Esophagus muscularis mucosa (tissue), 4 donors: ENCODE data around the gene NEDD8. TPM values are rescaled to one million over a fixed set of nuclear protein-coding genes. Genes with fewer than 3 reads are reported as not detected.

Experiments
- DNase-seq: peaks from one replicate; pipeline ENCODE4 v3.0.0-alpha.2; 2017; ENCODE audit errors: extremely low spot score
- H3K27ac ChIP-seq, 4 donors: fragments of 200-600 bp; sonication (generic); replicated peaks in 1 of 4; 1 replicate in 3 of 4; 2 replicates in 1 of 4; pipeline ENCODE4 v1.5.1; 2016 to 2019; ENCODE audit warnings: mild to moderate bottlenecking in 1 of 4
- H3K27me3 ChIP-seq, 4 donors: fragments of 200-600 bp; sonication (generic); one replicate each; pipeline versions ENCODE4 v1.5.1 to v1.6.0; 2016 to 2019
- H3K36me3 ChIP-seq, 4 donors: fragments of 200-600 bp; sonication (generic); one replicate each; pipeline ENCODE4 v1.5.1; 2016 to 2019
- H3K4me1 ChIP-seq, 4 donors: fragments of 200-600 bp; sonication (generic); one replicate each; pipeline ENCODE4 v1.5.1; 2016 to 2019
- H3K4me3 ChIP-seq, 4 donors: fragments of 200-600 bp; sonication (generic); 1 replicate in 2 of 4; 2 replicates in 2 of 4; pipeline ENCODE4 v1.5.1; 2016 to 2019; ENCODE audit warnings: mild to moderate bottlenecking in 4 of 4, moderate library complexity in 1 of 4
- H3K9me3 ChIP-seq, 4 donors: fragments of 200-600 bp; sonication (generic); 1 replicate in 3 of 4; 2 replicates in 1 of 4; pipeline ENCODE4 v1.5.1; 2016 to 2019
- CTCF ChIP-seq, 3 experiments: fragments of 200-600 bp in 2 of 3; fragments of 450-650 bp in 1 of 3; sonication (generic) in 2 of 3; IDR thresholded peaks; one replicate each; pipeline ENCODE4 v1.5.1; 2017 to 2019; ENCODE audit warnings: antibody characterized with exemption in 3 of 3, mild to moderate bottlenecking in 2 of 3, moderate library complexity in 1 of 3
- EP300 ChIP-seq: sonication (generic); formaldehyde crosslinking; IDR thresholded peaks from one replicate; pipeline ENCODE4 v1.6.1; 2017; ENCODE audit warnings: antibody characterized with exemption
- POLR2A ChIP-seq: fragments of 450-650 bp; IDR thresholded peaks from one replicate; pipeline ENCODE4 v1.6.1; 2017; ENCODE audit warnings: antibody characterized with exemption, moderate library complexity, mild to moderate bottlenecking, low read depth
- POLR2AphosphoS5 ChIP-seq, 2 donors: sonication (generic); formaldehyde crosslinking; IDR thresholded peaks; one replicate each; pipeline ENCODE4 v1.6.1; 2017; ENCODE audit warnings: antibody characterized with exemption in 2 of 2
- WGBS: methylation state at CpG from one replicate; pipeline ENCODE4 v1.1.5; 2018; 5-methylcytosine and 5-hydroxymethylcytosine counted together
- intact Hi-C: fragments of 100-400 bp; cut with DNase I; formaldehyde crosslinking; loops from one replicate; pipeline ENCODE4 v1.15.1; 2023
- total RNA-seq, 4 donors: library from RNA; depleted of rRNA; stranded (reverse); fragments of >200 nt; gene quantifications; one replicate each; pipeline versions ENCODE4 v1.1.0 to v1.2.1, GENCODE V29; 2016

Gene NEDD8
- total RNA-seq, 4 donors from 2014 or later: 117 to 152 (median 131) TPM

GRCh38 chr14:24178399-24179178 is 53.6 kb downstream of the NEDD8 start:
- no peak for DNase-seq
- Histone ChIP-seq H3K9me3 (no peaks in the 10 kb centered on the region), H3K36me3 (peaks cover 34 to 80% (median 75%) of the 10 kb centered on the region in 4 donors), H3K4me1 (peaks cover 11 to 17% (median 16%) of the 10 kb centered on the region in 4 donors), H3K4me3 (no peak overlapping the region), H3K27ac (peak overlapping the region; percentile 72 to 81 (median 76)), H3K27me3 (no peaks in the 10 kb centered on the region)
- no peak for TF ChIP-seq EP300
- no peak for TF ChIP-seq POLR2AphosphoS5 (IDR thresholded peaks at IDR 0.05)
- TF ChIP-seq CTCF (IDR thresholded peaks at IDR 0.05): no peak
- TF ChIP-seq POLR2A: no peak
- intact Hi-C loops: no loop called here
- WGBS: 82% methylated on average over 11 of the region's 12 CpGs

- Histone ChIP-seq H3K36me3 (peaks cover 27 to 76% (median 73%) of the 10 kb centered on the region in 4 donors), H3K4me3 (no peak overlapping the region), H3K27me3 (no peaks in the 10 kb centered on the region), H3K9me3 (no peaks in the 10 kb centered on the region), H3K4me1 (peaks cover 11 to 18% (median 16%) of the 10 kb centered on the region in 4 donors), H3K27ac (peak overlapping the region in 1 of 4 donors; percentile 81)
- TF ChIP-seq POLR2A (no peak), CTCF (IDR thresholded peaks at IDR 0.05) (no peak), EP300 (no peak), POLR2AphosphoS5 (IDR thresholded peaks at IDR 0.05) (no peak)
- no peak for DNase-seq
- 95% methylated on average over 14 of the region's 14 CpGs for WGBS
- intact Hi-C loops: no loop called here
These were observed 54.3 kb downstream of the NEDD8 start for GRCh38 chr14:24177891-24178290.

DNA sequence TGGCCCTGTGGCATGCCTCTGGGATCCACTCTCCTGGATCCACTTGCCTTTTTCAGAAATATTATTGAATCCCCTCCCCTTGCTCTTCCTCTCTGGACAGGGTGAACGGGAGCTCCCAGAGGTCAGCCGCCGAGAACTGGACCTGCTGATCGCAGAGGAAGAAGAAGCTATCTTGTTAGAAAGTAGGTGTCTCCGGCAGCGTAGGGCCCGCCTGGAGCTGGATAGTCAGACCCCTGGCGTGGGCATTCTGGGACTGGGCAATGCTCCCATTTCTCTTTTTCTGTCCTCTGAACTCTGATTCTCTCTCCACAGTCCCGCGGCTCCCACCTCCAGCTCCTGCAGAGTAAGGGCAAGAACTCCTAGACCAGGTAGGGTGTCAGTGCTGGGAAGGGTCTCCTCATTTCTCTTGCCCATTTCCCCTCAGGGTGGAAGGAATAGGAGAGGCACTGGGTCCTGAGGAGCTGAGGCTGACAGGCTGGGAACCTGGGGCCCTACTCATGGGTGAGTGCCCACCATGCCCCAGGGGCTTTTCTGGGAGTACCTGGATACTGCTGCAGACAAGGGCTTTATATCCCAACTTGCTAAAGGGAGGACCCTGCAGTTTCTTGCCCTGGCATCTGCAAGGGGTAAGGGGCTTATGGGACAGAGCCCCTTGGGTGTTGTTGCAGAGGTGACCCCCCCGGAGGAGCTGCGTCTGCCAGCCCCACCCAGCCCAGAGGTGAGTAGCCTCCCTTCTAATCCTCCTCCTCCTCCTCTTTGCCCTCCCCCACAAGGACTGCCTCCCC is 54.9 kb downstream of the NEDD8 start:
- no peaks in the 10 kb centered on the region for H3K9me3 ChIP-seq
- 88% methylated on average over 11 of the region's 12 CpGs for WGBS
- peaks cover 22 to 70% (median 68%) of the 10 kb centered on the region in 4 donors for H3K36me3 ChIP-seq
- H3K4me1 ChIP-seq: peaks cover 11 to 24% (median 21%) of the 10 kb centered on the region in 4 donors
- no peak for DNase-seq
- H3K27ac ChIP-seq: no peak overlapping the region
- TF ChIP-seq POLR2AphosphoS5 (IDR thresholded peaks at IDR 0.05): no peak
- intact Hi-C loops: no loop called here
- no peaks in the 10 kb centered on the region for H3K27me3 ChIP-seq
- no peak overlapping the region for H3K4me3 ChIP-seq

DNA sequence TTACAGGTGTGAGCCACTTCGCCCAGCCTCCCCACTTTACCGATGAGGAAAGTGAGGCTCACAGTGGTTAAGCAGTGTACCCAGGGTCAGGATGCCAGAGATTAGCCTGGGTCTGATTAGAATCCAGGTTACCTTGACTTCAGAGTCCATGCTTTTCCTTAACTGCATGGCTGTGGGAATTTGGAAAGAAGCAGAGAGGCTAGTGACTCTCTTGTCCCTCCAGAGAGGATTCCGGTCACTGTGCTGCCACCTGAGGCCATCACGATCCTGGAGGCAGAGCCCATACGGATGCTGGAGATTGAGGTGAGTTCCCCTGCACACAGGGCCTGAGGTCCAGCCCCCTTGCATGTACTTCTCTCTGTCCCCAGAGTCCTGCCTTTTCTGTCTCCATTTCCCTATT is 55.6 kb downstream of the NEDD8 start:
- Histone ChIP-seq H3K27ac (no peak overlapping the region), H3K9me3 (no peaks in the 10 kb centered on the region), H3K36me3 (peaks cover 22 to 65% (median 62%) of the 10 kb centered on the region in 4 donors), H3K4me3 (no peak overlapping the region), H3K4me1 (peaks cover 14 to 31% (median 28%) of the 10 kb centered on the region in 4 donors), H3K27me3 (no peaks in the 10 kb centered on the region)
- DNase-seq: no peak
- 95% methylated on average over 5 of the region's 5 CpGs for WGBS
- intact Hi-C loops: no loop called here
- TF ChIP-seq POLR2A (no peak), CTCF (IDR thresholded peaks at IDR 0.05) (no peak), EP300 (no peak), POLR2AphosphoS5 (IDR thresholded peaks at IDR 0.05) (no peak)

DNA sequence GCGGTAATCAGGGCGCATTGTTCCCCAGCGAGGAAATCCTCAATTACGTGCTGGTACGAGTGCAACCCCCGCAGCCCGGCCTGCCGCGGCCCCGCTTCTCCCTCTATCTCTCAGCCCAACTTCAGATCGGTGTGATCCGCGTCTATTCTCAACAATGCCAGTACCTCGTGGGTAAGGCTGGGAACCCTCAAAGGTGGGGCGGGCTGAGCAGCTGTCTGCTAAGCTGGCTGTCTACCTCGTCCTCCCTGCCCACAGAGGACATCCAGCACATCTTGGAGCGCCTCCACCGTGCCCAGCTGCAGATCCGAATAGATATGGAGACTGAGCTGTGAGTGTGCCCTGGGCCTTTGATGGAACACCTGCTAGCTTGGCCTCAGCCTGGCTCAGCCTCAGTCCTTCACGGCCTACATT is 59.3 kb downstream of the NEDD8 start:
- Histone ChIP-seq H3K9me3 (no peaks in the 10 kb centered on the region), H3K4me3 (peak overlapping the region in 2 of 4 donors; percentile 49 to 58), H3K27ac (peak overlapping the region in 2 of 4 donors; percentile 23 to 75), H3K27me3 (no peaks in the 10 kb centered on the region), H3K36me3 (peaks cover 8 to 45% (median 37%) of the 10 kb centered on the region in 4 donors), H3K4me1 (peaks cover 7 to 22% (median 20%) of the 10 kb centered on the region in 4 donors)
- DNase-seq: no peak
- WGBS: 71% methylated on average over 20 of the region's 20 CpGs
- TF ChIP-seq POLR2AphosphoS5 (IDR thresholded peaks at IDR 0.05) (no peak), CTCF (IDR thresholded peaks at IDR 0.05) (no peak), EP300 (no peak), POLR2A (no peak)
- intact Hi-C loops: no loop called here
